ENCODE measurements around the gene PLXNA3.
"Not testable (repeated sequence)": the region's sequence is repeated elsewhere in the genome, so short reads cannot be mapped to it uniquely, and the experiment has no call there.

PLXNA3 gene

DNA sequence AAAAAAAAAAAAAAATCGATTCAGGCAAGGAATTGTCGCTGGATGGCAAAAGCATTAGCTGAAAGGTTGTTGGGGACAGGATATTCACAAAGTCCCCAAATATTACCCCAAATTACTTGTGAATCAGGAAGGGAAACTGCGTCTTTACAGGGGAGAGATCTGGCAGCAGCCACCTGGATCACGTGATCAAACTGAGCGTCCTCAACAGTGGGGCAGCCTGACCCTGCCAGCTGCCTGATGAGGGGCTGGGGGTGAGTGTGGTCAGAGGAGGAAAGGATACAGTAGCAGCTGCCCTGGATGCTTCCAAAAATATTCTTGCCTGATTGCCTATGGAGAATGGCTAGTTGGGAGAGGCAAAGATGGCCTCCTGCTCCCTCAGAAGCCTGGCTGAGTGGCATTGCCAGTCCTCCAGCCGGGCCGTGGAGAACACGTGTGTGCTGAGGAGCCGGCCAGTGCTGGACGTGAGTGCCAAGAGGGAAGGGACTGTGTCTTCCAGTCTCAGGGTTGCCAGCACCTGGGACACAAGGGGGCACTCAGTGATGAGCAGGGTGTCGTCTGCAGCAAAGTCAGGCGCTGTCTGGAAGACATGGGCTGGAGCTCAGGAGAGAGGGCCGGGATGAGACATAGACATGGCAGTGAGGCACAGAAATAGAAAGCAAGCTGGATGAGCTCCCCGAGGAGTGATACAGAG is 24.0 kb downstream of the PLXNA3 start:
- FAIRE-seq, result no peak

DNA sequence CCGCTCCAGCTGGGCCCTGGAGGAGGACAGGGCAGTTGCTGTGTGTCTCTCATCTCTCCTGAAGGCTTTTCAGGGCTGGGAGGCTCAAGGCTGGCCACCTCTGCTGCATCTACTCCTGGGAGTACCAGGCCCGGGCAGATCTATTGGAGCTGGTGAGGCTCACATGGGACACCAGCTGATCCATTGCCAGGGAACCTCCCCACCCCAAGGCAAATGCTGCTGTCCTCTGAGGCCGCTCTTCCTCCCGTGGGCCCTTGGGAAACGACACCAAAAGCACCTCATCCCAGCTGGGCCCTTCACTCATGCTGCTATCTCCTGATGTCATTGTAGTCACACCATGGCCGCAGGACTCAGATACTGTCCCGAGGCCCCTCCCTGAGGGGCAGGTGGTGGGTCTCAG is 24.7 kb downstream of the PLXNA3 start:
- FAIRE-seq, result no peak

DNA sequence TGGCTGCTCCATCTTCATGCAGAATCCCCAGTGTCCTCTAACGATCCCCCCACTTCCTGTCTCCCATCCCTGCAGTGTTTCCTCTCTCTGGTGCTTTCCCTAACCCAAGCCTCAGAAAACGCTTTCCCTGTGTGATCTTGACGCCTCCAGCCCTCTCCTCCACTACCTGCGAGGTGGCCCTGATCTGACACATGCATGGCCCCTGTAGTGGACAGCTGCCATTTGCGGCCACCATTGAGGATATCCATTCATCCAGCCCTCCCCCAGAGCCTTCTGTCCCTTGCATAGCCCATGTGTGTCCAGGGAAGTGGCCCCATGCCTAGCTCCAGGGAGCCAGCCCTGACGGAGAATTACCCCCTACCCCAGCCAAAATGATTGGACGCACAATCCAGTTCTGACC is 25.2 kb downstream of the PLXNA3 start:
- no peak for FAIRE-seq

DNA sequence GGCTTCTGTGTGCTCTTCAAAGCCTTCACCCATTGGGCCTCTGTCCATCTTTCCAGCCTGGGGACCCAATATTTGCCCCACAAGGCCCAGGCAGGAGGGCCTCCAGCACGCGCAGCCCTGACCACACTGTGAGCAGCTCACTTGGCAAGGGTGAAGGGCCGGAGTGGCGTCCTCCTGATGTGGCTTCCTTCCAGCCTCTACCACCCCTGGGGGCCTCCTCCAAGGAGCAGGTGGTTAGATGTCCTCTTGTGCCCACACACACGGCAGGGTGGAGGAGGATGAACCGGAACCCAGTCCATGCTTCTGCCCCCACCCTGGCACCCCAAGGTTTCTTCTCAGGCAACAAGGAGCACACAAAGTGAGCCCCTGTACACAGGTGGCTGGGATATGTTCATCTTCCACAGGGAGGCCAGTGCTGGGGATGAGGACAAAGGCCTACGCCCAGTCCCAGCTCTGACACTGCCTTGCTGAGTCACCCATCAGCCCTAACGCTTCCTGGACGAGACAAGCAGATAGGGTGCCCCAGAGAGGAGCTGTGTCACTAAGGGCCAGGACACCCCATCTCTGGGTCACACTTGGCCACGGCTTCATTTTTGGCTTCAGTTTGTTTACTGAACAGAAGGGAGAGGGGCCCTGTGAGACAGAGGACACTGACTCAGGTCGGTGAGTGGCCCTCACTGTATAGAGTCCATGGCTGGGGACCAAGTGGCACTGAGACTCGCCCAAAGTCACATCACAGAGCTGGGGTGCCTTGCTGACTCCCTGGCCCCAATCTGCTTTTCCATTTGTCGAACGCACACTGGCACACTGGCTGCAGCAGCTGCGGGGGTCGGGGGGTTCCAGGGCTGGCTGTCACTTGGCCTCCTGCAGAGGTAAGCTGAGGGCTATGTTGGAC is 26.4 kb downstream of the PLXNA3 start:
- no peak for FAIRE-seq

DNA sequence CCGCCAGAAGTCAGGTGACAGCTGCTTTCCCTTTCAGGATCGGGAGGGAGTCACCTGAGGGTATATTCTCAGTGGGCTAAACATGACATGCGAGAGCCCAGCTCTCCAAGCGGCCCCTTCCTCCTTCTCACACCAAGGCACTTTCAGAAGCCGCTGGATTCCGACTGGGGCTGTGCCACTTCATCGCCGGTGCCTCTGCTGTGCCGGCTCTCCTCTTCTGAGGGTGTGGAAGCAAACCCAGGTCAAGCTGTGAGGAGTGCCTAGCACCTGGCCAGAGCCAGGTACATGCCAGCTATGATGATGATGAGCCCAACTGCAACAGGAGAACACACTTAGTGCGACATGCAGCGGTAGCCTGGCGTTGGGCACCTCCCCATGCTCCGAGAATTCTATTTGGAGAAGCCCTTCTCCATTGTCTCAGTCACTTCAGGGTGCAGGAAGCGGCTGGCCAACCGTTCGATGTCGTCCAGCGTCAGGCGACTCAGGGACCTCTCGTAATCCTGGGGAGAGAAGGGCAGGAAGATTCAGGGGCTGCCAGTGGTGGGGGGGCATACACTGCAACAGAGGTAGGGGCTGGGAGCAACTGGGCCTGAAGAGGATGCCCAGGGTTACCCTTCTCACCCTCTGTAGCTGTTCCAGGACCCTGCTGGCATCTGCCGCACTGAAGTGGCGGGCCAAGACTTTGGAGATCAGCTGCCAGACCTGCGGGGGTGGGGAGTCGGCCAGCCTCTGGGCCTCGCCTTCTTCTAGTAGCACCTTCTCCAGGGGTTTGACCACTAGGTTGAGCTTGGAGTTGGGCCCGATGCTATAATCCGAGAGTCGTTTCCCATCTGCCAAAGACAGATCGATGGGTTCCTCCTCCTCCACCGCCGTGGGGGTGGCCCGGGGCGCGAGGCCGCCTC is 27.3 kb downstream of the PLXNA3 start:
- no peak for FAIRE-seq

DNA sequence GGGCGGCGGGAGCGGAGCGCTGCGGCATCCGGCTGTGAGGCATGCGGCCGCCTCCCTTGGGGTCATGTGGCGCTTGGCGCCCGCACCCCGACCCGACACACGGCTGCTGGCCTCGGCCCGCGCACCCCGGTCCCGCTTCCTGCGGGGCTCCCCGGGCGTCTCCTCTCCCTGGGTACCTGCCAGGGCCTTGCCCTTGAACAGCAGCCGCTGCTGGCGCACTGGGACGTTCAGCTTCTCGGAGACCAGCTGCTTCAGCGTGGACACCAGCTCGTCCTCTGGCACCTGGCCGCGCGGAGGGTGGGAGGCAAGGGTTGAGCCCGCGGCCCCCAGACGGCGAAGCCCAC is 27.9 kb downstream of the PLXNA3 start:
- no peak for FAIRE-seq

DNA sequence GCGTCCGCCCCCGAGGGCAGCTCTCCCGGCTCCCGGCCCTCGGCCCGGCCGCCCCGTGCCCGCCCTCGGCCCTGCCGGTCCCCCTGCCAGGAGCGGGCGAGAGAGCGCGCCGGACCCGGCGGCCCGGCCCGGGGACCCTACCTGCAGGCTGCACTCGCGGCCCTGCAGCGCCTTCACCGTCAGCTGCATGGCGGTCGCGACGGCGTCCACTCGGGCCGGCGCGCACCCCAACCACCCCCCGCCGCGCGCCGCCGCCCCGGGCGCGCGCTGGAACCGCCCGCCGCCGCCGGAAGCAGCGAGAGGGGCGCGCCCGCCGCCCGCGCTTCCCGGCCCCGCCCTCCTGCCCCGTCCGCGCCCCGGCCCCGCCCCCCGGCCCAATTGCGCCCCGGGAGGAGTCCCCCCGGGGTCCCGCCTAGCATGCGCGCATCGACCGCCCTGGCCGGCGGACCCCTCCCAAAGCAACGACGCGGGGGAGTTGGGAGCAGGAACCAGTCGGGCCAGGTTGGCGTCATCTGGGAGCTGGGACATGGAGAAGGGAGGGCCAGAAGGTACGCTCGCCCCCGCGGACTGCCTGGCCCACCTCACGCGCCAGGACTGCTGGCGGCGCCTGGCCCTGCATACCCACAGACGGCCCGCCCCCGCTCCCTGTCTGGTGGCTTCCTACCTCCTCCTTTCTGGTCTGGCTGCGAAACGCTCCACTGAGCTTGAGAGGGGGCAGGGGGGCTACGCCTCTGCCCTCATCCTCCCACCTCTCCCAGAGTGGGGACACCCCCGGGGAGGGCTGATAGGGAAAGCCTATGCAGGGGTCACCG is 28.5 kb downstream of the PLXNA3 start, which contains the start of gene UBL4A:
UBL4A (minus strand) TSS at position 220 of the 812 bp plus-strand sequence; CDS start at position 189, 31 bp downstream.
- no peak for FAIRE-seq

DNA sequence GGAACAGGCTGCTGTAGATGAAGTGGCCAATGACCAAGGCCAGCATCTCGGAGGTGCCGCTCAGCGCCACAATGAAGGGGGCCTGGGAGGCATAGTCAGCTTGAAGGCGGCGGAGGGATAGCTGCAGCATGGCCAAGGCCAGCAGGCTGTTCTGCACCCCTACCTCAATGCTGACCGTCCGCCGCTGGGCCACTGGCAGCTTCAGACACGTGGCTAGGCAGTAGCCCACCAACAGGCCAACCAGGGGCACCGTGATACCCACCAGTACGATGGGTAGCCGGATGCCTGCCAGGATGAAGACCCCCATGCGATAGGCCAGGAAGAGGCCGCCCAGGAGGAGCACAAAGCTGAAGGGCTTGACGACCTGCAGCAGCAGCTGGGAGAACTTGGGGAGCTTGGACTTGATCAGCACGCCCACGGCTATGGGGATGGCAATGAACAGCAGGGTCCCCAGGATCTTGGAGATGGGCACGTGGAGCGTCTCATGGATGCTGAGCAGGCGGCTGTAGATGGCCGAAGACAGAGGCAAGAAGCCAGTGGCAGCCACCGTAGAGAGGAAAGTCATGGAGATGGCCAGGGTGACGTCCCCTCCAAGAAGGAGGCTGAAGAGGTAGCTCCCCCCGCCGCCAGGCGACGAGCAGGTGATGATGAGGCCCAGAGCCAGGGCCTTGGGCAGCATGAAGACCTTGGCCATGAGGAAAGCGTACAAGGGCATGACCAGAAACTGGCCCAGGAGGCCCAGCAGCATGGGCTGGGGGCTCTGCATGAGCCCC is 29.6 kb downstream of the PLXNA3 start:
- no peak for FAIRE-seq

DNA sequence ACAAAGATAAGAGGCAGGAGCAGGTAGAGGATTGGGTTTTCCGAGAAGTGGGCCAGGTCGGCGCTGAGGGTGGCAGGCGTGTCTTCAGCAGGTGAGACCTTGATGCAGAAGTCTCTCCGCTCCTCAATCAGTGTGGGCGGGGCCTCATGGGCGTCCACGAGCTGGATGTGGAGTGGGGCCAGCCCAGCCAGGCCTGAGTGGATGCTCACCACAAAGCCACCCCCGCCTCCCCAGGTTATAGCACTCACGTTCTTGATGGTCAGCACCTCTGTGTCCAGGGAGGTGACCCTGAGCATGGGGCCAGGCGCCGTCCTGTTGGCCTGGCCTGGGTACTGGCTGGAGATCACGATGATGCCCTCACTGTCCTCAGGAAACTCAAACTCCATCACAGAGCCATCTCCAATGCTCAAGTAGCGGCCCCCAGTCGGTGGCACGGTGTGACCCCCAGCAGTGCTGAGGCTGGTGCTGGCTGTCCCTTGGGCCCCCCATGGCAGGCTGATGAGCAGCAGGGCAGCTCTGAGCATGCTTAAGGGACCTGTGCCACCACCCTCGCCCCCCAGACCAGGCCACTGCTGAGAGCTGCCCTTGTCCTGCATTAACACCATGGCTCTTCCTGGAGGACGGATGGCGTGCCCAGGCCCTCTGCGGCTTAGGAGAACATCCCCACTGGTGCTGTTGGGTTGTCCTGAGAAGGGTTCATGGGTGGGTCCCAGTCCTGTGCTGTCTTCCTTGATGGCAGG is 30.4 kb downstream of the PLXNA3 start:
- FAIRE-seq, result no peak

DNA sequence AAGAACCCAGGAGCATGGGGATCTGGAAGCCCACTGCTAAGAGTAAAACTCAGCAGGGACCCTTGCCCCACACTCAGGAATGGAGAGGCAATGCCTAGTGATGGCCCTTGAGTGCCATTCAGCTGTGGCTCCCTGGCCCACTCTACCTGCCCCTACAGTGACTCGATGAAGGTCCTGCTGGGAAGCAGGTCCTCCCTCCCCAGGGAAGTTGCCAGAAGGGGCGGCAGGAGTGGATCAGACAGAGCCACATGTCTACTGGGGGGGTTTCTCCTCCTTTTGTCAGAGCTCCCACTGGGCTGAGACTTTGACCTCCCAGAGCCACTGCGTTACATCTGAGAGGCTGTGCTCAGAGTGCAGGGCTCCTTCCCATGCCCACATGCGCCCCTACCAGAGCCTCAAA is 31.1 kb downstream of the PLXNA3 start:
- FAIRE-seq, result no peak

DNA sequence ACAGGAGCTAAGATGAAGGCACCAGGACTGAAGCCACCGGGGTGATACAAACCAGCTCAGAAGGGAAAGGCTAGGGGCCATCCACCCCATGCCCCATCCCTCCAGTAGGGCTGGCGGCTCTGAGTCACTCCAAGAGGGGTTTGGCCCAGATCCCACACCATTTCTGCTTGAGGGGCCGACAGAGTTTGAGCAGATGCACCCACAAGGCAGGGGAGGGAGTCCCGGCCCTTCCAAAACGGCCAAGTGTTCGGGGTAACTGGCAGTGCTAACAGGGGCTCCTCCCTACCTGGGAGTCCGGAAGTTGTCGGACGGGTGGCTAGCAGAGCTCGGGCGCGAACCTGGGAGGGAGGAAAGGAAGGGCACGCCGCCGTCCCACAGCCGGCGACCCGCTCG is 31.9 kb downstream of the PLXNA3 start:
- FAIRE-seq, result no peak

DNA sequence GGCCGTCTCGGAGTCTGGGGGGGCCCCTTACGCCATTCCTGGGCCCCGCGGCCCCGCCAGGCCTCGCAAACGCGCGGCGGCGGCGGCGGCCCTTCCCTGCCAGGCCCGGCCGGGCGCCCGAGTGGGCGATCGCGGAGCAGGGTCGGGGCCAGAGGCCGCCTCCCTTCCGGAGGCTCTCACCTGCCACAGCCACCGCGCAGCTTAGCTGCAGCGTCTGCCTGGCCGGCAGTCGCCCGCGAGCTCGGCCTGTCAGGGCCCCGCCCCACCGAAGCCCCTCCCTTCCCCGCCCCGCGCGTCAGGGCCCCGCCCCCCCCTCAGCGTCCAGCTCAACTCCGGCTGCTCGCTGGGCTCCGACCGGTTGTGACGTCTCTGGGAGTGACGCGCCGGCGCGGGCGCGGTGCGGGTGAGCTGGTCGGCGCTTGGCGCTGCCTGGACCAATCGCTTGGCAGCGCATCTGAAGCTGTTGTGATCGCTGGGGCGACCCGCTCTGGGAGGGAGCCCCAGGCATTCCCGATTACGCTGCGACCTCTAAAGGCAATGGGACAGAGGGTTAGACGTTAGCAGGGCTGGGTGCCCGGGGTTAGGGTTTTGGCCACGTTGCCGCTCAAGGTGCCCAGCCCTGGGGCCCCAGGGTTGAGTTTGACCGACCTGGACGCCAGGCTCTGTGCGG is 32.5 kb downstream of the PLXNA3 start, which contains the start of gene SLC10A3:
SLC10A3 (minus strand) TSS at position 216 of the 670 bp plus-strand sequence. CDS start 1,689 bp downstream, outside the sequence.
- FAIRE-seq, result peak; percentile 90

DNA sequence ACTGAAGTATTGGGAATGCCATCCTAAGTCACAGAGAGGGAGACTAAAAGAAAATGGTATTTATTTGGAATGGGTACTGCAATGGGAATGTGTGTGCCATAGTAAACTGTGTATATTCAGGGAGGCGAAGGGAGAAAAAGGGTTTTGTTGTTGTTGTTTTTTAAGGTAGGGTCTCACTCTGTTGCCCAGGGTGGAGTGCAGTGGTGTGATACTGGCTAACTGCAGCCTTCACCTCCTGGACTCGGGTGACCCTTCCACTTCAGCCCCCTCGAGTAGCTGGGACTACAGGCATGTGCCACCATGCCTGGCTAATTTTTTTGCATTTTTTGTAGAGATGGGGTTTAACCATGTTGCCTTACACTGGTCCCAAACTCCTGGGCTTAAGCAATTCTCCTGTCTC is 36.6 kb downstream of the PLXNA3 start:
- FAIRE-seq, result no peak

DNA sequence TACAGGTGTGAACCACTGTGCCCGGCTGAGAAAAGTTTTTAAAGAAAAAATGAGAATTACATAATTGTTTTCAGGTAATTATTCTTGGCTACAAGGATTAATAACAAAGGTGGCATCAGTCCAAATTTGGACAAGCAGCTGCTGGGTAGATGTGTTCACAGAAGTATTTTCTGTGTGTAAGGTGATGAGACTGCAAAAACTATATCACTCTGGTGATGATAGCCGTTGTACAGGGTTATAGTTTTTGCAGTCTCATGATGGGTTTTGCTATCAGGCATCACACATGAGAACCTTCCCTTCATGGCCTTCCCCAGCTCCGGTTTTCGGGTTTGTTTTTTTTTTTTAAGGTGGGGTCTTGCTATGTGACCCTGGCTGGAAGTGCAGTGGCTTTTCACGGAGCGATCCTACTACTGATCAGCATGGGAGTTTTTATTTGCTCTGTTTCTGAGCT is 37.4 kb downstream of the PLXNA3 start:
- no peak for FAIRE-seq

DNA sequence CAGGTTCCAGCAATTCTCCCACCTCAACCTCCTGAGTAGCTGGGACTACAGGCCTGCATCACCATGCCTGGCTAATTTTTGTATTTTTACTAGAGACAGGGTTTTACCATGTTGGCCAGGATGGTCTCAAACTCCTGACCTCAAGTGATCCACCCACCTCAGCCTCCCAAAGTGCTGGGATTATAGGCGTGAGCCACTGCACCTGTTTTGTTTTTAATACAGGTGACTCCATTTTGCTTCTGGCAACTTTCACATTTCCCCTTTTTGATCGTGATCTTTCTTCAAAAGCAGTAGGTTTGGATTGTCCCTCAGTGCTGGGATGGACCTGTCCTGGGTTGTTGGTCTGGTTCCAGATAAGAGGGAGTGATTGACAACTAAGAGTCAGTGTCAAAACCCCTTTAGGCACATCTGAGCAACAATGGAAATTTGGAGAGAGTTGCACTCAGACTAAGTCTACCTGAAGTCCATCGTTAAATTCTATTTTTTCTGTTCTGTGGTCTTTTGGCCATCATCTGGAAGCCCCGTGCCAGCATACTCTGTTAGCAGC is 38.6 kb downstream of the PLXNA3 start:
- FAIRE-seq, result not testable (repeated sequence)

DNA sequence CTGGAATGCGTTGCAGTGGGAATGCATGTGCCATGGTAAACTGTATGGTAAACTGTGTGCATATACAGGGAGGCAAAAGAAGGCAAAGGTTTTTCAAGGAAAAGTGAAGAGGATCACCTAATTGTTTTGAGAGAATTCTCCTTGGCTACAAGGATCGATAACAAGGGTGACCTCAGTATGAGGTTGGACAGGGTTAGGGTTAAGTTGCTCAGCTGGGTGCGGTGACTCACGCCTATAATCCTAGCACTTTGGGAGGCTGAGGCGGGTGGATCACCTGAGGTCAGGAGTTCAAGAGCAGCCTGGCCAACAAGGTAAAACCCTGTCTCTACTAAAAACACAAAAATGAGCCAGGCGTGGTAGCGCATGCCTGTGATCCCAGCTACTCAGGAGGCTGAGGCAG is 43.3 kb downstream of the PLXNA3 start:
- not testable (repeated sequence) for FAIRE-seq

DNA sequence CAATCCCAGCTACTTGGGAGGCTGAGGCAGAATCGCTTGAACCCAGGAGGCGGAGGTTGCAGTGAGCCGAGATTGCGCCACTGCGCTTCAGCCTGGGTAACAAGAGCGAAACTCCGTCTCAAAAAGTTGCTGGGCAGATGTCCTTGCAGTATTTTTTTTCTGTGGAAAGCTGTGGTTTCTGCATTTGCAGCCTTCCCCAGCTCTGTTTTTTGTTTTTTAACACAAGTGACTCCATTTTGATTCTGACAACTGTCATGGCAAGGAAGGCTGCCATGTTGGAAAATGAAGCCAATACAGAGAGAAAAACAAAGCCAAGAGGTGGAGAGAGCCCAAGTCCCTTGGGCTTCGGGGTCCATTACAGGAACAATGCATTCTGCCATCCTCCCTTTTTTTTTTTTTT is 44.0 kb downstream of the PLXNA3 start:
- FAIRE-seq, result no peak

DNA sequence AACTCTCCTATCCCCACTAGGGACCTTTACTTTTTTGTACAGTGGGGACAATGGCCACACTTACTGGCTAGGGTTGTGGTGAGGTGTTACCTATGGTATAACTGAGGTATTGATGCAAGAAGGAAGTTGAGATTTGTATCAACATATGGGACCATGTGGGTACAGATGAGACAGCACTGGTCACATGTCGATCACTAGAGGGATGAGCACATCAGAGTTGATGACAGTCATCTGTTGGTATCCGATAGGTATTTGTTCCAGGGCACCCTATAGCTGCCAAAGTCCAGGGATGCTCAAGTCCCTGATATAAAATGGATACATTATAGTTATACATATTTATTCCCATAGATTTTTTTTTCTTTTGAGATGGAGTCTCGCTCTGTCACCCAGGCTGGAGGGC is 44.9 kb downstream of the PLXNA3 start:
- FAIRE-seq, result no peak

DNA sequence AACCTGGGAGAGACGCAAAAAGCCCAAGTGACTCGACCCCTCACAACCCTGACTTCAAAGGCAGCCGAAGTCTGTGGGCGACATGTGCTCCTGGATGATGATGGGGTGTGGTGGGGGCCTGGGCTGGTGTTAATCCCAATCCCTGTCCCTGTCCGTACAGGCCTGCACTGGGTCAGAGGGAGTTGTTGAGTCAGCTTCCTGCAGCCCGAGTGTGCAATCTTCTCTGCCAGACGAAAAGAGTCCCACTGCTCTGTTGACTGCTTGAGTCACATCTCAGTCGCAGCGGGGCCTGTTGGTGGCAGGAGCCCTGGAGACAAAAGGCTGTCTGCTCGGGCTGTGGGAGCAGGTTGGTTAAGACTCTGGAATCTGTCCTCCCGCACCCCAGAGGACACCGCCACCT is 47.7 kb downstream of the PLXNA3 start:
- FAIRE-seq, result no peak
